Heart left ventricle (tissue), 16 donors: ENCODE results near the gene CFAP45. TPM values are rescaled to one million over a fixed set of nuclear protein-coding genes. Genes with fewer than 3 reads are reported as not detected.
A peak's percentile ranks its signal among the peaks of the same experiment; 100 is the strongest.

ENCODE experiments used
- ATAC-seq, 4 donors: fragments of 200-7000 bp; cut with Tn5 transposase; one replicate each; pipeline ENCODE4 v1.9.1; 2020 to 2022; ENCODE audit warnings: moderate library complexity in 4 of 4, mild to moderate bottlenecking in 3 of 4, moderate number of reproducible peaks in 1 of 4
- DNase-seq, 5 donors: peaks; one replicate each; pipeline ENCODE4 v3.0.0-alpha.2; 2020
- H3K27ac ChIP-seq, 12 donors: fragments of 200-600 bp; sonication (generic) in 4 of 12; one replicate each; pipeline versions ENCODE4 v1.5.0 to v1.8.0; 2016 to 2022; ENCODE audit warnings: mild to moderate bottlenecking in 2 of 12
- H3K27me3 ChIP-seq, 9 donors: fragments of 200-600 bp; sonication (generic) in 2 of 9; one replicate each; pipeline versions ENCODE4 v1.5.1 to v1.8.0; 2016 to 2022; ENCODE audit warnings: mild to moderate bottlenecking in 3 of 9
- H3K36me3 ChIP-seq, 9 donors: fragments of 200-600 bp; sonication (generic) in 2 of 9; one replicate each; pipeline versions ENCODE4 v1.5.0 to v1.8.0; 2018 to 2022; ENCODE audit warnings: mild to moderate bottlenecking in 2 of 9
- H3K4me1 ChIP-seq, 12 donors: fragments of 200-600 bp; sonication (generic) in 4 of 12; one replicate each; pipeline versions ENCODE4 v1.5.0 to v1.8.0; 2016 to 2022; ENCODE audit warnings: mild to moderate bottlenecking in 3 of 12
- H3K4me3 ChIP-seq, 12 donors: fragments of 200-600 bp; sonication (generic) in 4 of 12; one replicate each; pipeline versions ENCODE4 v1.5.0 to v1.8.0; 2017 to 2022; ENCODE audit warnings: mild to moderate bottlenecking in 9 of 12, moderate library complexity in 4 of 12
- H3K9me3 ChIP-seq, 12 donors: fragments of 200-600 bp; sonication (generic) in 4 of 12; one replicate each; pipeline versions ENCODE4 v1.5.0 to v1.8.0; 2016 to 2022; ENCODE audit warnings: mild to moderate bottlenecking in 1 of 12
- CTCF ChIP-seq, 12 donors: fragments of 200-600 bp; sonication (generic) in 4 of 12; IDR thresholded peaks; one replicate each; pipeline versions ENCODE4 v1.5.0 to v1.8.0; 2018 to 2022; ENCODE audit warnings: antibody characterized with exemption in 12 of 12, mild to moderate bottlenecking in 5 of 12
- POLR2A ChIP-seq, 2 donors: fragments of 450-650 bp; IDR thresholded peaks; one replicate each; pipeline ENCODE4 v1.6.1; 2017; ENCODE audit warnings: antibody characterized with exemption in 2 of 2, mild to moderate bottlenecking in 2 of 2, moderate library complexity in 2 of 2
- WGBS, 4 donors: extraction: QIAGEN DNeasy Blood & Tissue Kit in 2 of 4; methylation state at CpG; one replicate each; pipeline versions ENCODE4 v1.1.5 to v1.1.7; 2013 to 2018; 5-methylcytosine and 5-hydroxymethylcytosine counted together
- intact Hi-C, 10 donors: fragments of 100-400 bp; cut with DNase I; formaldehyde crosslinking; loops; one replicate each; pipeline versions ENCODE4 v1.11.1 to v1.14.2; 2022
- polyA plus RNA-seq, 2 donors: library from polyadenylated mRNA; stranded (reverse); fragments of 200-250 nt; gene quantifications; one replicate each; pipeline ENCODE4 v1.2.3, GENCODE V29; 2013
- total RNA-seq, 9 donors: library from RNA; depleted of rRNA in 2 of 9; stranded (reverse); fragments of >200 nt in 2 of 9; fragmentation: NEBNext Ultra II Directional in 3 of 9; extraction: Animal tissue kit (Norgen Biotek cat#: 25700) in 3 of 9; gene quantifications; one replicate each; pipeline versions ENCODE4 v1.1.0 to v1.2.4, GENCODE V29; 2016 to 2023
- donor health status: ischemic (EF 13 %, LVEDD 7.1; RV severe dilation, severe dysfunction).
- donor health status: healthy with polysubstance abuse.
- donor health status: DM: no; HTN: yes; CAD: no.
- donor health status: DM: no; HTN: no; CAD: no.
- donor health status: ischemic (EF 25% LVEDD 6.9; RV normal size, moderate dysfunction).
- donor health status: ischemic (EF 25% LVEDD 5.7; RV mildly dilated, moderate dysfunction).
- donor health status: healthy.
- donor health status: DM: yes; HTN: yes; CAD: no.
- donor health status: ischemic (EF 35%, LVEDD 5.7; RV mildly dilated, moderate dysfunction).
- donor health status: nonischemic (EF 11% LVEDD 7.7; RV severe dilation, severe dysfunction).
- donor health status: DM: yes; HTN: yes; CAD: no.
- donor health status: PGD.
- donor health status: ischemic (EF 29% LVEDD 5.4; RV normal size, mild dysfunction).
- donor health status: nonischemic (EF 23%, LVEDD 6.1; RV moderate dilation, normal function).

Gene CFAP45
- total and polyA plus RNA-seq, 11 donors: 0.29 to 1.8 (median 0.62) TPM; not detected in 2

GRCh38 chr1:159946242-159947187, 46.5 kb upstream of the CFAP45 start:
- Histone ChIP-seq H3K4me1 (peaks cover 0 to 16% (median 10%) of the 10 kb centered on the region in 12 donors), H3K27ac (no peak overlapping the region), H3K9me3 (no peaks in the 10 kb centered on the region), H3K36me3 (no peaks in the 10 kb centered on the region), H3K27me3 (peaks cover 0 to 23% (median 0%) of the 10 kb centered on the region in 9 donors), H3K4me3 (peak overlapping the region in 9 of 12 donors; percentile 15 to 58 (median 46))
- WGBS, 4 donors: 48 to 54% (median 51%) methylated on average over 9 of the region's 9 CpGs
- no peak for TF ChIP-seq CTCF (IDR thresholded peaks at IDR 0.05)
- no peak for TF ChIP-seq POLR2A (IDR thresholded peaks at IDR 0.05)
- intact Hi-C loops: loop anchor here in 8 of 10 donors (2.0 to 10.0 kb wide), 4 partner anchors 142 to 149 kb away; partner anchors contain the start of gene FCRL6 (in 2 of the 8)
- DNase-seq (no peak), ATAC-seq (no peak)

GRCh38 chr1:159945483-159946241, 45.7 kb upstream of the CFAP45 start, which contains the start of gene IGSF9:
IGSF9 (minus strand) TSS chr1:159945613; CDS start chr1:159943454, 2,159 bp downstream.
- peaks cover 0 to 16% (median 10%) of the 10 kb centered on the region in 12 donors for H3K4me1 ChIP-seq
- H3K9me3 ChIP-seq: no peaks in the 10 kb centered on the region
- H3K27me3 ChIP-seq: peaks cover 0 to 23% (median 0%) of the 10 kb centered on the region in 9 donors
- intact Hi-C loops: loop anchor here in 9 of 10 donors (1.0 to 10.0 kb wide), 5 partner anchors 141 to 148 kb away; partner anchors contain the start of gene FCRL6 (in 2 of the 9)
- no peak within 1 kb of the TSS for H3K27ac ChIP-seq
- H3K36me3 ChIP-seq: no peaks in the 10 kb centered on the region
- 1 to 3% (median 2%) methylated on average over 41 to 58 of the region's 58 CpGs for WGBS, 4 donors
- TF ChIP-seq POLR2A (IDR thresholded peaks at IDR 0.05): no peak
- TF ChIP-seq CTCF (IDR thresholded peaks at IDR 0.05): peak; percentile 39 to 91 (median 72)
- peak within 1 kb of the TSS; percentile 0 to 58 (median 46) for H3K4me3 ChIP-seq
- ATAC-seq: peak; percentile 90 to 97 (median 96)
- DNase-seq: peak; percentile 87 to 91 (median 89)

- DNase-seq (no peak), ATAC-seq (no peak)
- Histone ChIP-seq H3K4me1 (peaks cover 0 to 16% (median 10%) of the 10 kb centered on the region in 12 donors), H3K36me3 (no peaks in the 10 kb centered on the region), H3K9me3 (no peaks in the 10 kb centered on the region), H3K27ac (no peak overlapping the region), H3K4me3 (peak overlapping the region in 11 of 12 donors; percentile 15 to 58 (median 46)), H3K27me3 (peaks cover 0 to 23% (median 0%) of the 10 kb centered on the region in 9 donors)
- WGBS, 4 donors: 31 to 39% (median 35%) methylated on average over 11 of the region's 11 CpGs
- intact Hi-C loops: loop anchor here in 8 of 10 donors (1.0 to 10.0 kb wide), 4 partner anchors 140 to 148 kb away; partner anchors contain the start of gene FCRL6 (in 2 of the 8)
- TF ChIP-seq CTCF (IDR thresholded peaks at IDR 0.05) (no peak), POLR2A (IDR thresholded peaks at IDR 0.05) (no peak)
These were observed 44.9 kb upstream of the CFAP45 start for GRCh38 chr1:159944623-159945455.
